Vagina (tissue), 2 donors: Measurements from ENCODE around the gene PSMG3. TPM values are rescaled to one million over a fixed set of nuclear protein-coding genes. Genes with fewer than 3 reads are reported as not detected.

ENCODE experiments used
- DNase-seq, 2 donors: peaks; one replicate each; pipeline ENCODE4 v3.0.0-alpha.2; 2017; ENCODE audit errors: extremely low spot score in 2 of 2
- H3K27ac ChIP-seq: fragments of 200-600 bp; sonication (generic); one replicate; pipeline ENCODE4 v1.5.1; 2019
- H3K27me3 ChIP-seq: fragments of 200-600 bp; sonication (generic); one replicate; pipeline ENCODE4 v1.5.1; 2019
- H3K36me3 ChIP-seq, 2 donors: fragments of 200-600 bp; sonication (generic); one replicate each; pipeline ENCODE4 v1.5.1; 2017 to 2019
- H3K4me1 ChIP-seq: fragments of 200-600 bp; sonication (generic); one replicate; pipeline ENCODE4 v1.5.1; 2019
- H3K4me3 ChIP-seq, 2 donors: fragments of 200-600 bp; sonication (generic); 1 replicate in 1 of 2; 2 replicates in 1 of 2; pipeline ENCODE4 v1.5.1; 2016 to 2019
- H3K9me3 ChIP-seq: fragments of 200-600 bp; sonication (generic); one replicate; pipeline ENCODE4 v1.5.1; 2019
- POLR2A ChIP-seq, 2 donors: fragments of 450-650 bp; IDR thresholded peaks; one replicate each; pipeline ENCODE4 v1.6.1; 2017; ENCODE audit warnings: antibody characterized with exemption in 2 of 2, mild to moderate bottlenecking in 2 of 2, moderate library complexity in 2 of 2
- POLR2AphosphoS5 ChIP-seq, 2 donors: sonication (generic); formaldehyde crosslinking; IDR thresholded peaks; one replicate each; pipeline ENCODE4 v1.9.0; 2017; ENCODE audit warnings: antibody characterized with exemption in 2 of 2, mild to moderate bottlenecking in 2 of 2, low read depth in 1 of 2; ENCODE audit not compliant: insufficient read depth in 1 of 2
- intact Hi-C: fragments of 100-400 bp; cut with DNase I; formaldehyde crosslinking; loops from one replicate; pipeline ENCODE4 v1.15.1; 2023
- total RNA-seq: library from RNA; depleted of rRNA; stranded (reverse); fragments of >200 nt; gene quantifications from one replicate; pipeline ENCODE4 v1.2.3, GENCODE V29; 2016
- TF ChIP-seq, protein P1 (sequence below), 3 experiments: fragments of 450-650 bp in 2 of 3; fragments of 200-600 bp in 1 of 3; sonication (generic) in 1 of 3; IDR thresholded peaks; one replicate each; pipeline ENCODE4 v1.5.1; 2017 to 2019; ENCODE audit warnings: antibody characterized with exemption in 3 of 3, mild to moderate bottlenecking in 2 of 3, moderate library complexity in 2 of 3

Gene PSMG3
- total RNA-seq, 1 donor from 2014 or later = 49.6 TPM

DNA sequence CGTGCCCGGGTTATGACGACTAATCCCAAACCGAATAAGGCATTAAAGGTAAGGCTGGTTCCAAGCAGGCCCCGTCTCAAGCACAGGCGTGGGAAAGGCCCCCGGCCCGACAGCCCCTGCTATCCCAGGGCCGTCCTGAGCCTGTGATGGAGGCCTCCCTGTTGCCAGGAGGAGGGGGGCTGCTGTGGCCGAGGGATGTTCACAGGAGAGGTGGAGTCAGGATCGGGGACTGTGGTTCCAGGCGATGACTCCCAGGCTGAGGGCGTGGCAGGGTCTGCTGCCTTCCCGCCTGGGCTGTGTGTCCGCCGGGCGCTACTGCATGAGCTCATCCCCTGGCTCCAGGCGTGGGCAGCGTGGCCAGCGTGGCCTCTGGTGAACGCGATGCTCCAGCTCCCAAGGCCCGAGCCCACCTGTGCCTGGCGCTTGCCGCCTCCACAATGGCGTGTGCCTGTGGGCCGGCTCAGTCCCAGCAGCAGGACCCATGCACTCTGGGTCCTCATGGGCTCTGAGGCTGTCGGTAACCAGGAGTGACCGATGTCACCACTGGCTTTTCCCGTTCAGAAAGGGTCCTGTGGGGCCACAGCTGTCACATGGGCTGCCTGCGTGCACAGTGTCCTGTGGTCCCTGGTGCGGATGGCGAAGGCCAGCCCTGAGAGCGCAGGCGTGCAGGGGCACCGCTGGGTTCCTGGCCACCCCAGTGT is 30.5 kb downstream of the PSMG3 start:
- TF ChIP-seq POLR2A (IDR thresholded peaks at IDR 0.05) (no peak), POLR2AphosphoS5 (IDR thresholded peaks at IDR 0.05; ENCODE audit: insufficient read depth in 1 of 2, low read depth in 1 of 2) (no peak)
- TF ChIP-seq, protein P1, sequence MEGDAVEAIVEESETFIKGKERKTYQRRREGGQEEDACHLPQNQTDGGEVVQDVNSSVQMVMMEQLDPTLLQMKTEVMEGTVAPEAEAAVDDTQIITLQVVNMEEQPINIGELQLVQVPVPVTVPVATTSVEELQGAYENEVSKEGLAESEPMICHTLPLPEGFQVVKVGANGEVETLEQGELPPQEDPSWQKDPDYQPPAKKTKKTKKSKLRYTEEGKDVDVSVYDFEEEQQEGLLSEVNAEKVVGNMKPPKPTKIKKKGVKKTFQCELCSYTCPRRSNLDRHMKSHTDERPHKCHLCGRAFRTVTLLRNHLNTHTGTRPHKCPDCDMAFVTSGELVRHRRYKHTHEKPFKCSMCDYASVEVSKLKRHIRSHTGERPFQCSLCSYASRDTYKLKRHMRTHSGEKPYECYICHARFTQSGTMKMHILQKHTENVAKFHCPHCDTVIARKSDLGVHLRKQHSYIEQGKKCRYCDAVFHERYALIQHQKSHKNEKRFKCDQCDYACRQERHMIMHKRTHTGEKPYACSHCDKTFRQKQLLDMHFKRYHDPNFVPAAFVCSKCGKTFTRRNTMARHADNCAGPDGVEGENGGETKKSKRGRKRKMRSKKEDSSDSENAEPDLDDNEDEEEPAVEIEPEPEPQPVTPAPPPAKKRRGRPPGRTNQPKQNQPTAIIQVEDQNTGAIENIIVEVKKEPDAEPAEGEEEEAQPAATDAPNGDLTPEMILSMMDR (IDR thresholded peaks at IDR 0.05) = no peak
- Histone ChIP-seq H3K27me3 (no peaks in the 10 kb centered on the region), H3K27ac (peak overlapping the region; percentile 99), H3K9me3 (no peaks in the 10 kb centered on the region), H3K36me3 (peaks cover 0 to 23% of the 10 kb centered on the region in 2 donors), H3K4me3 (no peak overlapping the region), H3K4me1 (peaks cover 43% of the 10 kb centered on the region)
- DNase-seq = no peak
- intact Hi-C loops = no loop called here

DNA sequence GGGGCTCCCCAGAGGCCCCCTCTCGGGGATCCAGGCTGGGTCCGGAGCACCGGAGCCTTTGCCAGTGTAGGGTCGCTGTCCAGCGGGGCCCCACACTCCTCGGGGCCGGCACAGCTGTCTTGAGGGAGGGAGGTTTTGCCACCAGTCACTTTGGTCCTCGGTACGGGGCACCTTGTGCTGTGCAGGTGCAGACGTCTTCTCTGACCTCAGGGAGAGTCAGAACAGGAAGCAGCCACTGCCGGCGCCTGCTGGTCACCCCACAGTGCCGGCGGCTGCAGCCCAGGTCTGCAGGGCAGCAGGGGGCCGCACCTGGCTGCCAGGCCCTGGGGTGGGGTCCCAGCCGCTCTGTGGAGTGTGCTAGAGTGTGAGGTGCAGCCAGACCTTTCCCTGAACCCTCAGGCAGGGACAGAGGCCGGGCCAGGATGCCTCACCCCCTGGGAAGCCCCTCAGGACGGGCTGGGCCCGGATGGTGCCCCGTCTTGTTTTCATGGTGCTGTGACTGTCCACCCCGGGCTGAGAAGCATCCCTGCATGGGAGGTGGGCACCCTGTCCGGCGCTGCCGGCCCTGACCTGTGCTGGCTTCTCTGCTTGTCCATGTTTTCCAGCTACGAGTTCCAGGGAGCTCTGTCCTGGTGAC is 31.2 kb downstream of the PSMG3 start:
- peaks cover 0 to 23% of the 10 kb centered on the region in 2 donors for H3K36me3 ChIP-seq
- TF ChIP-seq, protein P1 (IDR thresholded peaks at IDR 0.05) = no peak
- TF ChIP-seq POLR2A (IDR thresholded peaks at IDR 0.05) (no peak), POLR2AphosphoS5 (IDR thresholded peaks at IDR 0.05; ENCODE audit: insufficient read depth in 1 of 2, low read depth in 1 of 2) (no peak)
- no peaks in the 10 kb centered on the region for H3K27me3 ChIP-seq
- H3K4me3 ChIP-seq = peak overlapping the region; percentile 56 to 57
- peaks cover 50% of the 10 kb centered on the region for H3K4me1 ChIP-seq
- H3K9me3 ChIP-seq = no peaks in the 10 kb centered on the region
- intact Hi-C loops = no loop called here
- no peak for DNase-seq
- peak overlapping the region; percentile 99 for H3K27ac ChIP-seq

DNA sequence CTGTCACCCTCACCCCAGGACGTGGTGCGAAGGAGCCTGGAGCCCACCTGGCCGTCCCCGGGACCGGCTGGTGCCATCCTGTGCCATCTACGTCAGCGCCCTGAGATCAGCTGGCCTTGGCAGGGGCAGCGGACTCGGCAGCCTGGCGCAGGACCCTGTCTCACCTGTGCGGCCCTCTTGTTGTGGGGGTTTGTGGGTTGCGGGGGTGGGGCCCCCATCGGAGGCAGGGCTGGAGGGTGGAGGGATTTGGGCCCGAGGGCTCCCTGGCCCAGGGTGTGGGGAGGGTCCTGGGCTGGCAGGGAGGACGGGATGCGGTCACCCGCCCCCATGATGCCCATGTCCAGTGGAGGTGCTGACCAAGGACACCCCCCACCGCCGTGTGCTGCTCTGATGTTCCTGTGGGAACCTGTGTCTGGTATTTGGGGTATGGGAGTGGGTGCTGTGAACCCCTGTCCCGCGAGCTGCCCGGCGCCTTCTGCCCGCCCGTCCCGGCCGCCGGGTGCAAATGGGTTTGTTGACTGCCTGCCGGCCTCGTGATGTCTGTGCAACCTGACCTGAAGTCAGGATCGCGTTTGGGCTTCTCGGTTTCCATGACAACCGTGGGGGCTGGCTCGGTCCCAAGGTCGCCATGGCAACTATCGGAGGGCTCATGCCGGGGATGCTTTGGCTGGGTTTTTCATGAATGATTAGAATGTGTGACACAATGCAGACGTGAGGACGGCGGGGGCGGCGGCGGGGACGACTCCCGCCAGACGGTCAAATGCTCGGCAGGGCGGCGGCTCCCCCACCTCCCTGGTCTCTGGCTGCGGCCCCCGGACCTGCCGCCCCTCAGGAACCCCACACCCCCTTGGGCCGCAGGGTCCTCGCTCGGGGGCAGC is 32.1 kb downstream of the PSMG3 start:
- H3K9me3 ChIP-seq = no peaks in the 10 kb centered on the region
- H3K36me3 ChIP-seq = peaks cover 0 to 23% of the 10 kb centered on the region in 2 donors
- TF ChIP-seq POLR2A (IDR thresholded peaks at IDR 0.05) = peak in 1 of 2 donors; percentile 55
- TF ChIP-seq, protein P1 (IDR thresholded peaks at IDR 0.05) = no peak
- TF ChIP-seq POLR2AphosphoS5 (IDR thresholded peaks at IDR 0.05; ENCODE audit: insufficient read depth in 1 of 2, low read depth in 1 of 2) = peak; percentile 44 to 64
- peaks cover 59% of the 10 kb centered on the region for H3K4me1 ChIP-seq
- intact Hi-C loops = no loop called here
- DNase-seq = no peak
- H3K27me3 ChIP-seq = no peaks in the 10 kb centered on the region
- peak overlapping the region; percentile 99 for H3K27ac ChIP-seq
- H3K4me3 ChIP-seq = peak overlapping the region; percentile 56 to 57

DNA sequence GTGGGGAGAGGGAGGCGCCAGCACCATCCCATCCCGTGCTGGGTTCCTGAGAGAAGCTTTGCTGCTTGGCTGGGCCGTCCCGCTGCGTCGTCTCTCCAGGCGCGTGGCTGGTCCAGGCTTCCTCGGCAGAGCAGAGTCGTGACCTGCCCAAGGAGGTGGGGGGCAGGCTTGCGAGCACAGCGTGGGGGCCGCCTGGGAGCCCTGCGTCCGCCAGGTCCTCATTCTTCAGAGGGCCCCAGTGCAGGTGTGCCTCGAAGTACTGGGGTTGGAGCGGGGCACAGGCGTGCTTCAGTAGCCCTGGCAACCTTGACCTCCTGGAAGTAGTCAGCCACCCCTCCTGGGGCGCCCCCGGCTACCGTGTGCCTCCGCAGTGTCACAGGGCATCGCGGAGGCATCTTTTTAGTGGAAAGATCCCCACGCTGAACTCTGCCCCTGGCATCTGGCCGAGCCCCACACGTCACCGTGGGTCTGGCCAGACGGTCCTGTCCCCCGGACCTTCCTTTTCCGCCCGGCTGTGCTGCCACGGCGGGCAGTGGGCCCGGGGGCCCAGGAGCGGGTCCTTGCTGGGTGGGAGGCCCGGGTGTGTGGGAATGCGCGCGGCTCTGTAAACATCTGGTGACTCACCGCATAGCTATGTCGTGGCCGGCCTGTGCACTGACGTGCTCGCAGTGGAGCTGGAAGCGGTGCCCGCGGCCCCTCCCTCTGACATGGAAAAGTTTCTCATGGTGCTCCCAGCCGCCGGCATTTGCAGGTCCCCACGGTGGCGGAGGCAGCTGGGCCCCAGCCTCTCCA is 32.9 kb downstream of the PSMG3 start:
- H3K36me3 ChIP-seq = peaks cover 0 to 23% of the 10 kb centered on the region in 2 donors
- H3K27me3 ChIP-seq = no peaks in the 10 kb centered on the region
- peak overlapping the region; percentile 99 for H3K27ac ChIP-seq
- H3K4me1 ChIP-seq = peaks cover 65% of the 10 kb centered on the region
- DNase-seq = peak in 1 of 2 donors; percentile 98
- intact Hi-C loops = no loop called here
- TF ChIP-seq, protein P1 (IDR thresholded peaks at IDR 0.05) = no peak
- TF ChIP-seq POLR2AphosphoS5 (IDR thresholded peaks at IDR 0.05; ENCODE audit: insufficient read depth in 1 of 2, low read depth in 1 of 2) (peak; percentile 91 to 92), POLR2A (IDR thresholded peaks at IDR 0.05) (peak in 1 of 2 donors; percentile 50)
- peak overlapping the region; percentile 56 to 57 for H3K4me3 ChIP-seq
- no peaks in the 10 kb centered on the region for H3K9me3 ChIP-seq
